Stimulated activated CD8-positive, alpha-beta memory T cell treated with anti-CD3 and anti-CD28 coated beads, Interleukin-15, amount 100 ng/mL, for 4 hours (primary cell): Measurements from ENCODE around the gene PNMA8C.

Experiments
- DNase-seq, 2 donors: peaks; one replicate each; pipeline ENCODE4 v3.0.0-alpha.2; 2020; ENCODE audit warnings: low read depth in 2 of 2

The PNMA8C gene

GRCh38 chr19:46428239-46429135 is at the start of gene PNMA8C:
TSS of gene PNMA8C (minus strand) at chr19:46428936. CDS start at chr19:46428359, 577 bp downstream.
- DNase-seq = no peak

- no peak for DNase-seq
Observed at GRCh38 chr19:46475986-46476385, 47.2 kb upstream of the PNMA8C start.

GRCh38 chr19:46474211-46474610 is 45.5 kb upstream of the PNMA8C start:
- DNase-seq = no peak

DNA sequence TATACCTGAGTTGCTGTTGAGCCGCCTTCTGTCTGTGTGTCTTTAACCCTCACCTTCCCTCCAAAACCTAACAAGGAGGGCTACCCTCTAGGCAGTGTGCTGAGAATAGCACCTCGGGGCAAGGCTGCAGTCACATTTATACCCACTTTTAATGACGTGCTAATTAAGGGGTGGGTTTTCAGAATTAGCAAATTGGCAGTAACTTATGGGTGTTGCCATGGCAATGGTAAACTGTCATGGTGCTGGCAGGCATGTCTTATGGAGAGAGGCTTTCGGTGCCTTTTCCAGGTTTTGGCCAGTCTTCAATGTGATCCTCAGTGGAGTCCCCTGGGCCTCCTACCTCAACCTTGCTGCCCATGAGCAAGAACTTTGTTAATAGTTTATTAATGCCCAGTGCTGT is 43.9 kb upstream of the PNMA8C start:
- no peak for DNase-seq

- DNase-seq = no peak
Observed at GRCh38 chr19:46471811-46472543, 43.2 kb upstream of the PNMA8C start.

- no peak for DNase-seq
Observed at GRCh38 chr19:46471116-46471733, 42.5 kb upstream of the PNMA8C start, which contains the start of gene PNMA8A. TSS of gene PNMA8A (minus strand) at chr19:46471563. CDS start at chr19:46471035, 528 bp downstream.

- DNase-seq = no peak
Observed at GRCh38 chr19:46470376-46470775, 41.6 kb upstream of the PNMA8C start.

DNA sequence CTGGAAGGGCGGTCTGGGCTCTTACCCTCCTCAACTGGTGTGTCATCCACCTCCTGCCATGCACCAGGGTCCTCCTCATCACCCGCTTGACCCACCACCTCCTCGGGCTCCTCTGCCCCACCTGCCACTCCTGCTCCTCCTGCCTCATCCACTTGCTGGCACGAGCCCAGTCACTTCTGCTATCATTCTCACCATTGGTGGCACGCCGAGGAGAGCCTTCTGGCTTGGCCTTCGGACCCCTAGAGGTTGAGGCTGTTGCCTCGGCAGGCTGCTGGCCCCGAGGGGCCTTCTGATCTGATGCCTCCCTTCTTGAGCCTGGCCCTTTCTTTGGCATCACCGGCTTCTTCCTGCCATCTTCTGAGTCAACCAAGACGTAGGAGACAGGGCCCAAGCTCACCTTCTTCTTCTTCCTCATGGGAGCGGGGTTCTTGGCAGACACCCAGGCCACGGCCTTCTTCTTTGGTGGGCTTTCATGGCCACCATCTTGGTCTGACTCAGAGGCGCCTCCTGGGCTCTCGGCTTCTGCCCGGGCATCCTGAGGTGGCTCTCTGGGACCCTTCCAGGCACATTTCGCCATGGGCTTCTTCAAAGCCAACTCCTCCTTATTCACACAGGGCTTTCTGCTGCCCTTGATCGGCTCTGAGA is 40.9 kb upstream of the PNMA8C start:
- no peak for DNase-seq

DNA sequence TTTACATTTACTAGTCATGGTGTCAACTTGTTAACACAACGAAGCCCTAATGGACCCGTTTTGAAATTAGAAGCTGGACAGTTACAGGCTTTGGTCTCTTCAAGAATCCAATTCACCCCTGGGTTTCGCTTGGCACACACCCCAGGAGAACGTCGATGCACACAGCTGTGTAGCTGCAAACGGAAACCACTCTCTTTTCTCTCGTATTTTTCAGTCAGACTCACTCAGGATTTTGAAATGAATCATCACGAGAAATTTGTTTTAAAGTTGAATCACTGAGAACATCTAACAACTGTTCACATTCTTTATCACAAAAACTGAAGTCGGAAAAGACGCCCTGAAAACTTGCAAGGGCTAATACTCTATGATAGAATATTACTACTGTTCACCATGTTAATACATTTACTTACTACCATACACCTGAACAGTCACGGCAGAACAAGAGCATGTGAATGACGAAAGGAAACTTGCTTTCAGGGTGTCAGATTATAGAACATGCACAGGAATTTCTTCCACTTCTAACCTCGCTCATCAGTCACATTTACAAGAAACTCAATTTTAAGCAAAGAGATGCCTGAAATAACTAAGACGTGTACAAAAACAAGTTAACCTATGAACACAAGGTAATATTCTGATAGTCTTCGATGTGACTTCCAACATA is 37.9 kb upstream of the PNMA8C start:
- no peak for DNase-seq

DNA sequence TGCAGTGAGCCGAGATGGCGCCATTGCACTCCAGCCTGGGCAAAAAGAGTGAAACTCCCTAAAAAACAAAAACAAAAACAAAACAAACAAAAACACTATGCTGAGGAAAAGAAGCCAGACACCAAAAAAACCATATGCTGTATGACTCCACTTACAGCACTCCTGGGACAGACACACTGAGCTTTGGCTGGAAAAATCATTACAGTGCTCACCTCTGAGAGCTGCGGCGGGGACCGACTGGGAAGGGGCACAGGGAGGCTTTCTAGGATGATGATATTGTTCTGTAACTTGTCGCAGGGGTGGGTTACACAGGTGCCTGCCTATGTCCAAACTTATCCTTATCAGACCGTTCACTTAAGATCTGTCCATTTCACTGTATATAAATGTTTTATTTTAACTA is 34.8 kb upstream of the PNMA8C start:
- DNase-seq = no peak

- DNase-seq = no peak
Observed at GRCh38 chr19:46461537-46461936, 32.8 kb upstream of the PNMA8C start.

DNA sequence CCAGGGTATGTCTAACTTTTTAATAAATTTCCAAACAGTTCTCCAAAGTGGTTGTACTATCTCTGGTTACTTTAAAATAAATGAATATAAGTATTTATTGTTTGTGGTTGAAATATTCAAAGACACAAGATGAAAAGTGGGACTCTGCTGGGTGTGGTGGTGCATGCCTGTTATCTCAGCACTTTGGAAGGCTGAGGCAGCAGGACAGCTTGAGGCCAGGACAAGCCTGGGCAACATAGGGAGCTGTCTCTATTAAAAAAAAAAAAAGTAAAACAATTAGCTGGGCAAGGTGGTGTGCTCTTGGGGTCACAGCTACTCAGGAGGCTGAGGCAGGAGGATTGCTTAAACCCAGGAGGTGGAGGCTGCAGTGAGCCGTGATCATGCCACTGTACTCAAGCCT is 32.2 kb upstream of the PNMA8C start:
- DNase-seq = no peak

GRCh38 chr19:46460055-46460454 is 31.3 kb upstream of the PNMA8C start:
- DNase-seq = no peak

GRCh38 chr19:46456930-46457329 is 28.2 kb upstream of the PNMA8C start:
- DNase-seq = no peak

DNA sequence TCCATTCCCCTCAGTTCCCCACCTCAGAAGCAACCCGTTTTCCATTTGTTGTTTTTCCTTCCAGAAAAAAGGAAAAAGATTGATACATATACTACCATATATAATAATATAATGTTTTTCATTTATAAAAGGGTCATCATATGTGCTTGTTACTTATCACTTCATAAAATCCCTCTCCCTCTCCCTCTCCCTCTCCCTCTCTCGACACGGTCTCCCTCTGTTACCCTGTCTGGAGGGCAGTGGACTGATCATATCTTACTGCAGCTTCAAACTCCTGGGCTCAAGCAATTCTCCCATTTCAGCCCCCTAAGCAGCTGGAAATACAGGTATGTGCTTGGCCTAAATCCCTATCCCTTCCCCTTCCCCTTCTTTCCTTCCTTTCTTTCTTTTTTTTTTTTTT is 25.5 kb upstream of the PNMA8C start:
- DNase-seq = no peak

DNA sequence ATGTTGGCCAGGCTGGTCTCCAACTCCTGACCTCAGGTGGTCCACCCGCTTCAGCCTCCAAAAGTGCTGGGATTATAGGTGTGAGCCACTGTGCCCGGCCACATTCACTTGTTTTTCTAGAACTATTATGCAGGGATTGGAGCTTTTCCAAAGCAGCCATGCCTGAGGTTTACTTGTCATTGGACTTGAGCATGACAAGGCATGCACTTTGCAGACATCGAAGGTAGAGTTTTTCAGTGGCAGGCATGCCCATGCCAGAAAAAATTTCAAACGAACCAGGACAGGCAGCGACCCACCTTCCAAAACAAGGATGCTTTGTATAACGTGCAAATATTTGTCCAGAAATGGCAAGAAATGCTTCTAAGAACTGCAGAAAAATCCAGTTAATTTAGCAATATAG is 24.9 kb upstream of the PNMA8C start:
- no peak for DNase-seq

DNA sequence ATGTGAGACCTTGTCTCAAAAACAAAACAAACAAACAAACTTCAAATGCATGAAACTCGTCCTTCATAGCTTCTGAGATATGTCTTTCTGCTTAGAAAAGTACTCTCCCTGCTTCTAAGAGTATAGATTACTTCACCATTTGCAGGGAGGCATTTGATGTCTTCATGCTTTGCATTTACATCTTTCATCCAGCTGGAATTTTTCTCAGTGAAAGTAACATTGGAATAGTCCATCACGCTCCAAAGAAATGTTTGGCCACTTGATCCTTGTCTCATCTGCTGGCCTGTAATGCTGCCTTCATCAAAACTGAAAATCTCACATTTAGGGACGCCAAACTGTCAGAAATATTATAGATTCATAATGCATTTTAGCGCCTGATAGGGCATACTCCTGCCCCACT is 23.4 kb upstream of the PNMA8C start:
- no peak for DNase-seq

GRCh38 chr19:46451352-46451751 is 22.6 kb upstream of the PNMA8C start:
- no peak for DNase-seq

DNA sequence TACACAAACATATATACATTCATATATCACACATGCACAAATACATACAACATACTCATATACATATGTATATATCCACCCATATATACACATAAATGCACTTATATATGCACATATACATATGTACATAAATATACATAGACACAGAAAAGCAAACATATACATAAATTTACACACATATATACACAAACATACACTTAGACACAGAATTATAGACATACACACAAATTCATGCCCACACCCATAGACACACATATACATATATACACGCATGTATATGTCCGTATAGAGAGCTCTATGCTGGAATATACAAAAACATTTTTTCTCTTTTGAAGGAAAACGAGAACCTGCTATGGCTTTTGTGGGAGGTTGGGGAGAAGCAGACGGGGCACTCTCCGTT is 22.0 kb upstream of the PNMA8C start:
- no peak for DNase-seq

- no peak for DNase-seq
Observed at GRCh38 chr19:46449228-46449627, 20.5 kb upstream of the PNMA8C start.

DNA sequence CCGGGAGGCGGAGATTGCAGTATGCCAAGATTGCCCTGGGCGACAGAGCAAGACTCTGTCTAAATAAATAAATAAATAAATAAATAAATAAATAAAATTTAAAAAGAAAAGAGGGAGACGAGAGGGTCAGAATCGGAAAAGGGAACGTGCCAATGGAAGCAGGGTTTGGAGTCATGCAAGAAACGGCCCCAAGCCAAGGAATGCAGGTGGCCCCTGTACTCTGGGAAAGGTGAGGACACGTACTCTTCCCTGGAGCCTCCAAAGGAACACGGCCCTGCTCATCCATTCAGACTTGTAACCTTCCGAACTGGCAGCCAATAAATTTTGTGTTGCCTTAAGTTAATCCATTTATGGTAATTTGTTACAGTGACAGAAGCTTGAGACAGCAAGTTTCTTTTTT is 19.9 kb upstream of the PNMA8C start:
- DNase-seq = no peak
